Nephron progenitor cell (in vitro differentiated cells): ENCODE results near the gene INMT.

Source experiments
- DNase-seq: peaks from one replicate; pipeline ENCODE4 v3.0.0; 2021
- H3K27ac Mint-ChIP-seq: 2 replicates; pipeline ENCODE4 v1.8.0; 2021; ENCODE audit warnings: mild to moderate bottlenecking, moderate library complexity, mixed read lengths
- H3K27me3 Mint-ChIP-seq: 2 replicates; pipeline ENCODE4 v1.8.0; 2021; ENCODE audit warnings: mild to moderate bottlenecking, low read depth, mixed read lengths; ENCODE audit not compliant: poor library complexity
- H3K36me3 Mint-ChIP-seq: 2 replicates; pipeline ENCODE4 v1.8.0; 2021; ENCODE audit warnings: low read depth, mixed read lengths
- H3K4me1 Mint-ChIP-seq: 2 replicates; pipeline ENCODE4 v1.8.0; 2021; ENCODE audit warnings: mixed read lengths
- H3K4me3 Mint-ChIP-seq: 2 replicates; pipeline ENCODE4 v1.8.0; 2021; ENCODE audit warnings: mild to moderate bottlenecking, moderate library complexity, mixed read lengths
- H3K9me3 Mint-ChIP-seq: 2 replicates; pipeline ENCODE4 v1.8.0; 2021; ENCODE audit warnings: mild to moderate bottlenecking, moderate library complexity, mixed read lengths
- CTCF ChIP-seq: fragments of 200-600 bp; sonication (generic); IDR thresholded peaks from 2 replicates; pipeline ENCODE4 v1.5.0; 2021; ENCODE audit warnings: antibody characterized with exemption

Gene INMT

DNA sequence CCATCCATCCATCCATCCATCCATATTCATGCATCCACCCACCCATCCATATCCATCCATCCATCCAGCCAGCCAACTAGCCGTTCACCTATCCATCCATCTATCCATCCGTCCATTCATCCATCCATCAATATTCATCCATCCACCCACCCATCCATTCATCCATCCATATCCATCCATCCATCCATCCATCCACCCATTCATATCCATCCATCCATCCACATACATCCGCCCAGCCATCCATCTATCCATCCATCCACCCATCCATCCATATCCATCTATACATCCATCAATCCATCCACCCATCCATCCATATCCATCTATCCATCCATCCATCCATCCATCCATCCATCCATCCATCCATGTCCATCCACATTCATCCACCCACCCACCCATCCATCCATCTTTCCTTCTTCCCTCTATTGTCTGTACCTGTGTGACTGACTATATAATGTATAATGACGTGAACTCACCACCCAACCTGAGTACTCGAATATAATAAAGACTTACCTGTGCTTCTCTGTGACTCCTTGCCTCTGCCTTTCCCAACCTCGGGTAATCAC is 2.5 kb downstream of the INMT start:
- no peak overlapping the region for H3K27ac Mint-ChIP-seq
- H3K36me3 Mint-ChIP-seq: peaks cover 59% of the 10 kb centered on the region
- H3K4me3 Mint-ChIP-seq: no peak overlapping the region
- peaks cover 26% of the 10 kb centered on the region for H3K4me1 Mint-ChIP-seq
- DNase-seq: no peak
- H3K27me3 Mint-ChIP-seq: peaks cover 15% of the 10 kb centered on the region
- TF ChIP-seq CTCF: no peak
- peaks cover 17% of the 10 kb centered on the region for H3K9me3 Mint-ChIP-seq

DNA sequence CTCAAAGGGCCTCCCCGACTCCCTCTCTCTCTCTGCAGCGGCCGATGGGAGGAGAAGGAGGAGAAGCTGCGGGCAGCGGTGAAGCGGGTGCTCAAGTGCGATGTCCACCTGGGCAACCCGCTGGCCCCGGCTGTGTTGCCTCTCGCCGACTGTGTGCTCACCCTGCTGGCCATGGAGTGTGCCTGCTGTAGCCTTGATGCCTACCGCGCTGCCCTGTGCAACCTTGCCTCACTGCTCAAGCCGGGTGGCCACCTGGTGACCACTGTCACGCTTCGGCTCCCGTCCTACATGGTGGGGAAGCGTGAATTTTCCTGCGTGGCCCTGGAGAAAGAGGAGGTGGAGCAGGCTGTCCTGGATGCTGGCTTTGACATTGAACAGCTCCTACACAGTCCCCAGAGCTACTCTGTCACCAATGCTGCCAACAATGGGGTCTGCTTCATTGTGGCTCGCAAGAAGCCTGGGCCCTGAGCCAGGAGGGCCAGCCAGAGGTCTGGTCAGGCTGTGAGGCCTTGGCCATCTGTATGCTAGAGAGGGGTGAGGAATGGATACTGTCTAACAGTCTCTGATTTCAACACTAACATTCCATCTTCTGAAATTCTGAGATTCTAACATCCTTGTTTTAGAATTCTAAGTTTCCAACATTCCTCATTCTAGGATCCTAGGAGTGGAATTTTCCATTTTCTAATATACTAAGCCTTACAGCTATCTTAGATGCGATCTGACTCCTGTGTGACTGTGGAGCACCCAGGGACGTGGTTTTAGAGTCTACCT is 3.6 kb downstream of the INMT start:
- Mint-ChIP-seq H3K36me3 (peaks cover 59% of the 10 kb centered on the region), H3K9me3 (peaks cover 11% of the 10 kb centered on the region), H3K4me3 (no peak overlapping the region), H3K27me3 (peaks cover 9% of the 10 kb centered on the region), H3K4me1 (peaks cover 23% of the 10 kb centered on the region), H3K27ac (no peak overlapping the region)
- no peak for DNase-seq
- no peak for TF ChIP-seq CTCF

GRCh38 chr7:30757342-30757692 is 5.4 kb downstream of the INMT start:
- H3K36me3 Mint-ChIP-seq: peaks cover 55% of the 10 kb centered on the region
- DNase-seq: no peak
- H3K4me1 Mint-ChIP-seq: peaks cover 10% of the 10 kb centered on the region
- peak overlapping the region; percentile 47 for H3K27ac Mint-ChIP-seq
- H3K27me3 Mint-ChIP-seq: peaks cover 9% of the 10 kb centered on the region
- no peak for TF ChIP-seq CTCF
- no peak overlapping the region for H3K4me3 Mint-ChIP-seq
- peaks cover 6% of the 10 kb centered on the region for H3K9me3 Mint-ChIP-seq

- H3K27me3 Mint-ChIP-seq: peaks cover 18% of the 10 kb centered on the region
- H3K4me1 Mint-ChIP-seq: no peaks in the 10 kb centered on the region
Measured at GRCh38 chr7:30760514-30761213, 8.7 kb downstream of the INMT start.

More at GRCh38 chr7:30760514-30761213, 8.7 kb downstream of the INMT start:
- Mint-ChIP-seq H3K36me3 (peaks cover 40% of the 10 kb centered on the region), H3K27ac (no peak overlapping the region), H3K9me3 (peaks cover 12% of the 10 kb centered on the region), H3K4me3 (no peak overlapping the region)
- TF ChIP-seq CTCF: no peak
- no peak for DNase-seq
